H9 (cell line): Measurements from ENCODE around the gene RPE65. TPM values are rescaled to one million over a fixed set of nuclear protein-coding genes. Genes with fewer than 3 reads are reported as not detected.

Source experiments
- DNase-seq: peaks from one replicate; pipeline ENCODE4 v3.0.0-alpha.2; 2017
- H2AFZ ChIP-seq: one replicate; pipeline ENCODE4 v1.6.1; 2013; ENCODE audit warnings: mild to moderate bottlenecking, low read length, control low read depth, moderate library complexity
- H2AK5ac ChIP-seq: 2 replicates; pipeline ENCODE4 v1.6.1; 2013; ENCODE audit warnings: low read length, control low read depth, mixed read lengths; ENCODE audit not compliant: insufficient read length
- H2BK120ac ChIP-seq: one replicate; pipeline ENCODE4 v1.6.1; 2013; ENCODE audit warnings: low read depth, mild to moderate bottlenecking, low read length, control low read depth, inconsistent platforms; ENCODE audit not compliant: poor library complexity, severe bottlenecking
- H2BK12ac ChIP-seq: 2 replicates; pipeline ENCODE4 v1.6.1; 2013; ENCODE audit warnings: low read length, control low read depth, mixed read lengths, low read depth; ENCODE audit not compliant: insufficient read length
- H2BK15ac ChIP-seq: 2 replicates; pipeline ENCODE4 v1.6.1; 2013; ENCODE audit warnings: low read depth, low read length, control low read depth
- H2BK20ac ChIP-seq: one replicate; pipeline ENCODE4 v1.6.1; 2013; ENCODE audit warnings: low read depth, mild to moderate bottlenecking, low read length, control low read depth, inconsistent platforms; ENCODE audit not compliant: poor library complexity, severe bottlenecking
- H2BK5ac ChIP-seq: 2 replicates; pipeline ENCODE4 v1.6.1; 2013; ENCODE audit warnings: low read length, control low read depth, mixed read lengths; ENCODE audit not compliant: insufficient read length
- H3K14ac ChIP-seq: 2 replicates; pipeline ENCODE4 v1.6.1; 2013; ENCODE audit warnings: low read length, control low read depth; ENCODE audit not compliant: insufficient read depth
- H3K18ac ChIP-seq: 2 replicates; pipeline ENCODE4 v1.6.1; 2013; ENCODE audit warnings: low read depth, mild to moderate bottlenecking, mixed read lengths, low read length, control low read depth; ENCODE audit not compliant: insufficient read length
- H3K23ac ChIP-seq: 2 replicates; pipeline ENCODE4 v1.6.1; 2013; ENCODE audit warnings: low read length, control low read depth, mixed read lengths, low read depth; ENCODE audit not compliant: insufficient read length
- H3K23me2 ChIP-seq: 2 replicates; pipeline ENCODE4 v1.6.1; 2013; ENCODE audit warnings: low read depth, mild to moderate bottlenecking, mixed read lengths, low read length, control low read depth; ENCODE audit not compliant: insufficient read length, poor library complexity, severe bottlenecking
- H3K27ac ChIP-seq: 2 replicates; pipeline ENCODE4 v1.5.1; 2013; ENCODE audit warnings: low read length, control low read depth, mixed read lengths, low read depth; ENCODE audit not compliant: insufficient read length
- H3K27me3 ChIP-seq: 2 replicates; pipeline ENCODE4 v1.6.1; 2013; ENCODE audit warnings: low read length, control low read depth, inconsistent platforms; ENCODE audit not compliant: insufficient read depth
- H3K4ac ChIP-seq: 2 replicates; pipeline ENCODE4 v1.6.1; 2013; ENCODE audit warnings: low read depth, mild to moderate bottlenecking, control low read depth, inconsistent platforms, low read length, moderate library complexity
- H3K4me1 ChIP-seq: 2 replicates; pipeline ENCODE4 v1.6.1; 2013; ENCODE audit warnings: low read length, control low read depth, inconsistent platforms; ENCODE audit not compliant: insufficient read depth
- H3K4me2 ChIP-seq: 2 replicates; pipeline ENCODE4 v1.6.1; 2013; ENCODE audit warnings: low read length, control low read depth, mixed read lengths; ENCODE audit not compliant: insufficient read length, insufficient read depth
- H3K56ac ChIP-seq: 2 replicates; pipeline ENCODE4 v1.6.1; 2013; ENCODE audit warnings: low read depth, mild to moderate bottlenecking, mixed read lengths, low read length, control low read depth; ENCODE audit not compliant: insufficient read length
- H3K79me1 ChIP-seq: 2 replicates; pipeline ENCODE4 v1.6.1; 2013; ENCODE audit warnings: low read depth, mild to moderate bottlenecking, moderate library complexity, low read length, control low read depth, inconsistent platforms; ENCODE audit not compliant: insufficient read depth, poor library complexity, severe bottlenecking
- H3K79me2 ChIP-seq: 2 replicates; pipeline ENCODE4 v1.6.1; 2013; ENCODE audit warnings: low read length, control low read depth, inconsistent platforms; ENCODE audit not compliant: insufficient read depth
- H3K9ac ChIP-seq: 2 replicates; pipeline ENCODE4 v1.6.1; 2013; ENCODE audit warnings: low read length, control low read depth, mixed read lengths; ENCODE audit not compliant: insufficient read length; ENCODE audit errors: extremely low read depth
- H3K9me3 ChIP-seq: one replicate; pipeline ENCODE4 v1.6.1; 2013; ENCODE audit warnings: low read depth, low read length, inconsistent platforms; ENCODE audit not compliant: control insufficient read depth
- H3T11ph ChIP-seq: one replicate; pipeline ENCODE4 v1.6.1; 2013; ENCODE audit warnings: mild to moderate bottlenecking, low read length, control low read depth, inconsistent platforms
- H4K20me1 ChIP-seq: one replicate; pipeline ENCODE4 v1.6.1; 2013; ENCODE audit not compliant: control insufficient read depth, insufficient read length, insufficient read depth
- H4K5ac ChIP-seq: 2 replicates; pipeline ENCODE4 v1.6.1; 2013; ENCODE audit warnings: low read depth, mild to moderate bottlenecking, mixed read lengths, low read length, control low read depth; ENCODE audit not compliant: insufficient read length
- H4K8ac ChIP-seq: replicated peaks from 2 replicates; pipeline ENCODE4 v1.6.1; 2013; ENCODE audit warnings: low read length, control low read depth, mixed read lengths, low read depth; ENCODE audit not compliant: insufficient read length
- H4K91ac ChIP-seq: 2 replicates; pipeline ENCODE4 v1.6.1; 2013; ENCODE audit warnings: low read depth, mild to moderate bottlenecking, moderate library complexity, mixed read lengths, low read length, control low read depth; ENCODE audit not compliant: insufficient read length
- H3K27ac Mint-ChIP-seq, 3 experiments: 2 replicates in 2 of 3; 3 replicates in 1 of 3; pipeline ENCODE4 v1.8.0; 2020 to 2021; ENCODE audit warnings: mixed read lengths in 3 of 3, mild to moderate bottlenecking in 1 of 3, moderate library complexity in 1 of 3
- H3K27me3 Mint-ChIP-seq: 2 replicates; pipeline ENCODE4 v1.8.0; 2021; ENCODE audit warnings: low read depth, mild to moderate bottlenecking, moderate library complexity, mixed read lengths
- H3K36me3 Mint-ChIP-seq, 3 experiments: 2 replicates in 2 of 3; 3 replicates in 1 of 3; pipeline ENCODE4 v1.8.0; 2020 to 2021; ENCODE audit warnings: low read depth in 3 of 3, mixed read lengths in 3 of 3; ENCODE audit not compliant: insufficient read depth in 1 of 3
- H3K4me1 Mint-ChIP-seq, 2 experiments: 2 replicates each; pipeline ENCODE4 v1.8.0; 2020; ENCODE audit warnings: mixed read lengths in 2 of 2
- H3K4me3 Mint-ChIP-seq, 2 experiments: 2 replicates in 1 of 2; 3 replicates in 1 of 2; pipeline ENCODE4 v1.8.0; 2020 to 2021; ENCODE audit warnings: mild to moderate bottlenecking in 2 of 2, mixed read lengths in 2 of 2, moderate library complexity in 1 of 2
- H3K9me3 Mint-ChIP-seq, 2 experiments: 2 replicates in 1 of 2; 3 replicates in 1 of 2; pipeline ENCODE4 v1.8.0; 2020; ENCODE audit warnings: mild to moderate bottlenecking in 2 of 2, mixed read lengths in 2 of 2, moderate library complexity in 1 of 2
- WGBS: extraction: QIAGEN DNeasy Blood & Tissue Kit; methylation state at CpG from one replicate; pipeline ENCODE4 v1.1.7; 2013; ENCODE audit warnings: missing lambda C conversion rate, low lambda C conversion rate, mixed read lengths; ENCODE audit not compliant: insufficient read length; ENCODE audit errors: extremely low coverage; 5-methylcytosine and 5-hydroxymethylcytosine counted together
- total RNA-seq: library from RNA; stranded (reverse); gene quantifications from 2 replicates; pipeline ENCODE4 v1.2.1, GENCODE V29; 2021
- TF ChIP-seq, protein P1 (sequence below): fragments of 200-600 bp; sonication (generic); conservative IDR thresholded peaks from 3 replicates; pipeline ENCODE4 v1.8.0; 2021; ENCODE audit warnings: antibody characterized with exemption, mild to moderate bottlenecking

Gene RPE65
- total RNA-seq, 1 experiment from 2014 or later: not detected

DNA sequence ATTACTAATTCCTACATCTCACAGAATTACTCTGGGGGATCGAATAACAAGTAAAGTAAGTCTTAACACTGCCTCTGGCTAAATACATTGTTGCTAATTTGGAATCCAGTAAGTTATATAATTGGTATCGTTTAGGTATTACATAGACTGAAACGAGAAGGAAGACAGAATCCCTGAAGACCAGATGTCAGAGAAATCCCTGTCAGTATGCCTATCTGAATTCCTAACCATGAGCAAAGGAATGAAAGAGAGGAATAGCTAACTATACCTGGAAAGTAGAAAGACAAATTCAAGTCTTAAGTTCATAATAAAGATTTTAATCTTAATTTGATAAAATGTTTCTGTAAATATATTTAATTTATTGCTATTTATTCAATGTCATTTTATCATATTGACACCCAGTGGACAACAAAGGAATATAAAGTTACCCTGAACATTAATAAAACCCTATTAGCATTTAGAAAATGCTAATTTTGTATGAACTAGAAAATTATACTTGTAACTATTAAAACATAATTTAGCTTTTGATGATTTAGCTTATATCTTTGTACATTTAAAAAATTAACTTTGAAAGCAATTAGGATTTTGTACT is 35.8 kb upstream of the RPE65 start:
- Histone ChIP-seq H2AFZ (no peak overlapping the region), H4K5ac (no peak overlapping the region), H3K23me2 (no peaks in the 10 kb centered on the region), H3K56ac (no peak overlapping the region), H3K4me1 (no peaks in the 10 kb centered on the region), H2BK120ac (no peak overlapping the region), H3K9me3 (no peaks in the 10 kb centered on the region), H3K79me2 (no peaks in the 10 kb centered on the region; the same call in 1 of the 2 replicates), H2BK12ac (no peak overlapping the region), H4K8ac (no peak overlapping the region), H3K79me1 (no peaks in the 10 kb centered on the region), H3K4me2 (no peak overlapping the region), H2BK20ac (no peak overlapping the region), H3K4ac (no peak overlapping the region), H3K18ac (no peak overlapping the region), H2AK5ac (no peak overlapping the region), H3K9ac (no peak overlapping the region), H3T11ph (no peak overlapping the region), H3K14ac (no peak overlapping the region), H3K27me3 (no peaks in the 10 kb centered on the region), H4K20me1 (no peaks in the 10 kb centered on the region), H3K27ac (no peak overlapping the region), H4K91ac (no peak overlapping the region), H2BK15ac (no peak overlapping the region), H3K23ac (no peak overlapping the region), H2BK5ac (no peak overlapping the region)
- Mint-ChIP-seq H3K27me3 (no peaks in the 10 kb centered on the region), H3K4me1 (peaks cover 0 to 2% of the 10 kb centered on the region in 2 experiments; a peak in 1 of 4 replicates), H3K9me3 (no peaks in the 10 kb centered on the region; a peak in 1 of 5 replicates), H3K36me3 (peaks cover 34 to 77% (median 64%) of the 10 kb centered on the region in 3 experiments), H3K4me3 (no peak overlapping the region), H3K27ac (peak overlapping the region in 1 of 3 experiments; percentile 42; a peak in 1 of 7 replicates)
- no peak for DNase-seq
- TF ChIP-seq, protein P1, sequence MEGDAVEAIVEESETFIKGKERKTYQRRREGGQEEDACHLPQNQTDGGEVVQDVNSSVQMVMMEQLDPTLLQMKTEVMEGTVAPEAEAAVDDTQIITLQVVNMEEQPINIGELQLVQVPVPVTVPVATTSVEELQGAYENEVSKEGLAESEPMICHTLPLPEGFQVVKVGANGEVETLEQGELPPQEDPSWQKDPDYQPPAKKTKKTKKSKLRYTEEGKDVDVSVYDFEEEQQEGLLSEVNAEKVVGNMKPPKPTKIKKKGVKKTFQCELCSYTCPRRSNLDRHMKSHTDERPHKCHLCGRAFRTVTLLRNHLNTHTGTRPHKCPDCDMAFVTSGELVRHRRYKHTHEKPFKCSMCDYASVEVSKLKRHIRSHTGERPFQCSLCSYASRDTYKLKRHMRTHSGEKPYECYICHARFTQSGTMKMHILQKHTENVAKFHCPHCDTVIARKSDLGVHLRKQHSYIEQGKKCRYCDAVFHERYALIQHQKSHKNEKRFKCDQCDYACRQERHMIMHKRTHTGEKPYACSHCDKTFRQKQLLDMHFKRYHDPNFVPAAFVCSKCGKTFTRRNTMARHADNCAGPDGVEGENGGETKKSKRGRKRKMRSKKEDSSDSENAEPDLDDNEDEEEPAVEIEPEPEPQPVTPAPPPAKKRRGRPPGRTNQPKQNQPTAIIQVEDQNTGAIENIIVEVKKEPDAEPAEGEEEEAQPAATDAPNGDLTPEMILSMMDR: no peak
- no CpG with 5 or more reads among the region's 3 CpGs for WGBS
